ENCODE data around the gene DENND2A. TPM values are rescaled to one million over a fixed set of nuclear protein-coding genes. Genes with fewer than 3 reads are reported as not detected.
A peak's percentile ranks its signal among the peaks of the same experiment; 100 is the strongest.
"Not testable (repeated sequence)": the region's sequence is repeated elsewhere in the genome, so short reads cannot be mapped to it uniquely, and the experiment has no call there.

The DENND2A gene, protein sequence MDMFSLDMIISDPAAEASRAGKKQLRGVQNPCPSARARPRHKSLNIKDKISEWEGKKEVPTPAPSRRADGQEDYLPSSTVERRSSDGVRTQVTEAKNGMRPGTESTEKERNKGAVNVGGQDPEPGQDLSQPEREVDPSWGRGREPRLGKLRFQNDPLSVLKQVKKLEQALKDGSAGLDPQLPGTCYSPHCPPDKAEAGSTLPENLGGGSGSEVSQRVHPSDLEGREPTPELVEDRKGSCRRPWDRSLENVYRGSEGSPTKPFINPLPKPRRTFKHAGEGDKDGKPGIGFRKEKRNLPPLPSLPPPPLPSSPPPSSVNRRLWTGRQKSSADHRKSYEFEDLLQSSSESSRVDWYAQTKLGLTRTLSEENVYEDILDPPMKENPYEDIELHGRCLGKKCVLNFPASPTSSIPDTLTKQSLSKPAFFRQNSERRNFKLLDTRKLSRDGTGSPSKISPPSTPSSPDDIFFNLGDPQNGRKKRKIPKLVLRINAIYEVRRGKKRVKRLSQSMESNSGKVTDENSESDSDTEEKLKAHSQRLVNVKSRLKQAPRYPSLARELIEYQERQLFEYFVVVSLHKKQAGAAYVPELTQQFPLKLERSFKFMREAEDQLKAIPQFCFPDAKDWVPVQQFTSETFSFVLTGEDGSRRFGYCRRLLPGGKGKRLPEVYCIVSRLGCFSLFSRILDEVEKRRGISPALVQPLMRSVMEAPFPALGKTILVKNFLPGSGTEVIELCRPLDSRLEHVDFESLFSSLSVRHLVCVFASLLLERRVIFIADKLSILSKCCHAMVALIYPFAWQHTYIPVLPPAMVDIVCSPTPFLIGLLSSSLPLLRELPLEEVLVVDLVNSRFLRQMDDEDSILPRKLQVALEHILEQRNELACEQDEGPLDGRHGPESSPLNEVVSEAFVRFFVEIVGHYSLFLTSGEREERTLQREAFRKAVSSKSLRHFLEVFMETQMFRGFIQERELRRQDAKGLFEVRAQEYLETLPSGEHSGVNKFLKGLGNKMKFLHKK
- 9.7 TPM for polyA plus RNA-seq (2013, experiment 1 of 2; ENCODE audit: insufficient read length)
- 6.4 TPM for polyA plus RNA-seq (2013, experiment 2 of 2; ENCODE audit: insufficient read length)

DNA sequence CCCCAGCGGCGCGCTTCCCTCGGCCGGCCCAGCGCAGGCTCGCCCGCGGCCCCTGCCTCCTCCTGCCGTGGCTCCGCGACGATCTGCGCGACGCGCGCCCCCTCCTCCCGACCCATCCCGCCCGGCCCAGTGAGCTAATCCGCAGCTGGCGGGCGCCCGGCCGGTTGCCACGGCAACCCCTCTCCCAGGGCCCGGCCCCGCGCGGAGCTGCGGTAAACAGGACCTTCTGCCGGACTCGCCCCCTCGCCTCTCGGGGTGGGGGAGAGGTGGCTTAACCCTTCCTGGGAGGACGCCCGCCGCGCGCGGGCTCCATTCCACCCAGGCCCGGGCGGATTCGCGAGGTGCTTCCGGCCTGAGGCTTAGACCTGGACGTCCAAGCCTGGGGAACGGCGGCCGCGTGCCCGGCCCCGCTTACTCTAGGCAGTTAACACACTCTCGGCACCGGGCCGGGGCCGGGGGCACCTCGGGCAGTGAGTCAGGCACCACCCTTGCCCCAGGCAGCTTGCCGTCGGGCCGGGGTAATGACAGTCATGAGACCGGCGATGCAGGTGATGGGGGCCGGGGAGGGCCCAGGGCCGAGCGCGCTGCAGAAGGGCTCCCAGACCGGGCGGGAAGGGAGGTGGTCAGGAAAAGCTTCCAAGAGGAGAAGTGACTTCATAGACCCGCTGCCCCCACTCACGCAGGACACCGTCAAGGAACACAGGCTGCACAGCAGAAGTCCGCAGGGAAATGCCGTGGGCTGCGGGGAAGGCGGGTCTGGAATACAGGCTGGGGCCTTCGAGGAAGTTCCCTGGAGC lies at the start of gene DENND2A:
Gene DENND2A (minus strand): TSS at position 87 of the 797 bp plus-strand sequence. CDS start 38,416 bp downstream, outside the sequence.
- DNase-seq: peak; percentile 68

DNA sequence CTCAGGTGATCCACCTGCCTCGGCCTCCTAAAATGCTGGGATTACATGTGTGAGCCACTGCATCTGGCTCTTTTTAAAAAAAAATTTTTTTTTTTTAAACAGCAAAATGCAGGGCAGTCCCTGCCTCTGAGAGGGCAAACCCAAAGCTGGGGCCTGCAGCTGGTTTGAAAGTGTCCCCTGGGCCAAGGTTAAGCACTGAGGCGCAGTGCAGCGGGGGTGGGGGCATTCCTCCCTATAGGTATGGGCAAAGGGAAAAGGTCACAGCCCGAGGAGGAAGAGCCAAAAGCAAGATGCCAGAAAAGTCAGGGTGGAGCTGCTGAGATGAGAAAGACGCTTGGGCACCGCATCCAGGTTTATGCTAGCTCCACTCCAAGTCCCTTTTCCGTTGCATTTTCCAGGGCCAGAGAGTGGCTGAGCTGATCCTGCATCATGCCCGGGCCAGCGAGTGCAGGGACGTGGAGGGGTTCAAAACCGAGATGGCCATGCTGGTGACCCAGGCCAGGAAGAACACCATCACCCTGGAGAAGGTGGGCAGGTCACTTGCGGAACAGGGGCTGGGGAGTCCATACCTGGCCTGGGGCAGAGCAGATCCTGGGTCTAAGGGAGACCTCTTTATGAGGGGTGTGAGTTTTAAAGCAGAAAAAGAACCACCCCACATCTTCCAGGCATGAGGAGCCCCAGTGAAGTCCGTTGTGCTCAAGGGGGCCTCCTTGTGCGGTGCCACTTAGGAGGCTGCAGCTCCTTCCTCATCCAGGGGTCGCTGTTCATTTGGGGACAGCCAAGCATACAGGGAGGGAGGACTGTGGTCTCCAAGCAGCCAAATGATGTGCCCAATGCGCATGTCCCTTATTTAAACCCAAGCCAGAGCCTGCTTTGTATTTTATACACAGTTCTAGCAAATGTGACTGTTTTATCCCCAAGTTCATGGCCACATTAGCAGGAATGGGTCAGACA lies 48.9 kb upstream of the DENND2A start:
- no peak for DNase-seq

- no peak for DNase-seq
Measured at GRCh38 chr7:140688341-140688740, 47.7 kb upstream of the DENND2A start.

DNA sequence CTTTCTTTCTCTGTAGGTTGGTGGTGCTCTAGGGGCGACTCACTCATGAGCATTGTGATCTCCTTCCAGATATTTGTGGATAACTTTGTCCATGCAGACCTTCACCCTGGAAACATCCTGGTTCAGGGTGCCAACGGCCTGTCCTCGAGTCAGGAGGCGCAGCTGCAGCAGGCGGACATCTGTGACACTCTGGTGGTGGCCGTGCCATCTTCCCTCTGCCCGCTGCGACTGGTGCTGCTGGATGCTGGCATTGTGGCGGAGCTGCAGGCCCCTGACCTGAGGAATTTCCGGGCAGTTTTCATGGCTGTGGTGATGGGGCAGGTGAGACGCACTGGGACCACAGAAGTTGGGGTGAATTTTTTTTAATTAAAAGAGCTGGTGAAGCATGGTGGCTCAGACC lies 46.3 kb upstream of the DENND2A start:
- DNase-seq: no peak

- DNase-seq: no peak
Measured at GRCh38 chr7:140685407-140686087, 44.9 kb upstream of the DENND2A start.

GRCh38 chr7:140684066-140684950 lies 43.7 kb upstream of the DENND2A start:
- DNase-seq: no peak

DNA sequence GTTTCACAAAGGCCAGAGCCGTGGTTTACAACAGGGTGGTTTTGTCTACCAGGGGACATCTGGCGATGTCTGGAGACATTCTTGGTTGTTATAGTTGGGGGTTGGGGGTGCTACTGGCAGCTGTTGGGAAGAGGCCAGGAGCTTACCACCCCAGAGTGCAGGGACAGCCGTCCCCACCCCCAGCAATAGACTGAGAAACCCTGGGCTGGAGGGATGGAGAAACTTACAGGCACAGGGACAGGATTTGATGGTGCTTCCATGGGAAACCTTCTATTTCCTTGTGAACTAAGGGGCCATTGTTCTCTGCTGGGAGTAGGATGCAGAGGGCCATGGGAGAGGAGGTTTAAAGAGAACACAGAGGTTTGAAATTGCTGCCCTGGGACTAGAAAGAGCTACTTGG lies 43.0 kb upstream of the DENND2A start:
- no peak for DNase-seq

GRCh38 chr7:140681766-140682165 lies 41.2 kb upstream of the DENND2A start:
- DNase-seq: no peak

GRCh38 chr7:140680886-140681285 lies 40.3 kb upstream of the DENND2A start:
- no peak for DNase-seq

DNA sequence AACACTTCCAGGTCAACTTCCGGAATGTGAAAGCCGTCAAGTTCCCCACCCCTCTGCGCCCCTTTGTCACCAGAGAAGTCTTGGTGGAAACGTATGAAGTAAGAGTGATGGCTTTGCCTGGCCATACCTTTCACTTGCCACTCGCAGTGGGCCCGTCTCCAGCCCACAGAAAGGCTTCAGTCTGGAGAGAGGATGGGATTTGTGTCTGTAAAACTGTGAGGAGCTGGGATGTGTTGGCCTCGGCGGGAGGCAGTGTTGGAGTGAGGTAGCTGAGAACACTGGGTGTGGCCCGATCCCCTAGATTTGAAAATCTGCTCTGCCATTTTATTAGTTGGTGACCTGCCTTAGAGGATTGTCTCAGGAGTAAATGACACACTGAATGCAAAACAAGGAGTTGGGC lies 38.6 kb upstream of the DENND2A start:
- no peak for DNase-seq

- DNase-seq: no peak
Measured at GRCh38 chr7:140678816-140679130, 38.2 kb upstream of the DENND2A start.

- no peak for DNase-seq
Measured at GRCh38 chr7:140678081-140678815, 37.6 kb upstream of the DENND2A start.

DNA sequence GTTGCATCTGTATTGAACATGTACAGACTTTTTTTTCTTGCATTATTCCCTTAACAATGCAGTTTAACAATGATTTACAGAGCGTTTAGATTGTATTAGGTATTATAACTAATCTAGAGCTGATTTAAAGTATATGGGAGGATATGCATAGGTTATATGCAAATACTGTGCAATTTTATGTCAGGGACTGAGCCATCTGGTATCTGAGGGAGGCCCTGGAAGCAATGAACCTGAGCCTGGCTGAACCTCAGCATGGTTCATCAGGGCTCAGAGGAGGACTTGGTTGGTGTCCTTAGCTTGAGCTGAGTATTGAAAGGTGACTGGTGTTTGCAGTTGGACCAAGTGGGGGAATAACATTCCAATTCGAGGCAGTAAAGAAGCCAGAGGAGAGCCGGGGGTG lies 36.9 kb upstream of the DENND2A start:
- DNase-seq: no peak

DNA sequence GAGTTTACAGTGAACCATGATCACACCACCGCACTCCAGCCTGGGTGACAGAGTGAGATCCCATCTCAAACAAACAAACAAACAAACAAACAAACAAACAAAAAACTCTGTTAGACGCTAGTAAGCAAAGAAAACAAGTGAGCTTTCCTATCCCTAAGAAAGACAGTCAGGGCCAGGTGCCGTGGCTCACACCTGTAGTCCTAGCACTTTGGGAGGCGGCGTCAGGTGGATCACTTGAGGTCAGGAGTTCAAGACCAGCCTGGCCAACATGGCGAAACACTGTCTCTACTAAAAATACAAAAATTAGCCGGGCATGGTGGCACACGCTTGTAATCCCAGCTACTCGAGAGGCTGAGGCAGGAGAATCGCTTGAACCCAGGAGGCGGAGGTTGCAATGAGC lies 36.3 kb upstream of the DENND2A start:
- not testable (repeated sequence) for DNase-seq

DNA sequence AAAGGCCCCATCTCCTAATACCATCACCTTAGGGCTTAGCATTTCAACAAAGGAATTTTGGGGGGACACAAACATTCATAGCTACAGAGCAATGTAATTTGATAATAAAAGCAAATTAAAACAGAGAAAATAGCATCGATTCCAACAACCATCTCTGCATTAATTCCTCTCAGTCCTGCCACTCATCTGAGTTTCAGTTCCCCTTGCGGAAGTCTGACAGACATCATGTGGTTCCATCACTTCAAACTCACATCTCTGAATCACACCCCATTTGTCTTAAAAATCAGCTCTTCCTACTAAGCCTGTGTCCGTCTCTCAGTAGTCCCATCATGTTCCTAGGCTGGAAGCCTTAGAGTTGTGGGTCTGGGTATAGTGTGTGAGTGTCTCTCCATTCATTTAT lies 35.7 kb upstream of the DENND2A start:
- no peak for DNase-seq

GRCh38 chr7:140675726-140676125 lies 35.1 kb upstream of the DENND2A start:
- DNase-seq: no peak

- peak; percentile 57 for DNase-seq
Measured at GRCh38 chr7:140674899-140675701, 34.5 kb upstream of the DENND2A start.

DNA sequence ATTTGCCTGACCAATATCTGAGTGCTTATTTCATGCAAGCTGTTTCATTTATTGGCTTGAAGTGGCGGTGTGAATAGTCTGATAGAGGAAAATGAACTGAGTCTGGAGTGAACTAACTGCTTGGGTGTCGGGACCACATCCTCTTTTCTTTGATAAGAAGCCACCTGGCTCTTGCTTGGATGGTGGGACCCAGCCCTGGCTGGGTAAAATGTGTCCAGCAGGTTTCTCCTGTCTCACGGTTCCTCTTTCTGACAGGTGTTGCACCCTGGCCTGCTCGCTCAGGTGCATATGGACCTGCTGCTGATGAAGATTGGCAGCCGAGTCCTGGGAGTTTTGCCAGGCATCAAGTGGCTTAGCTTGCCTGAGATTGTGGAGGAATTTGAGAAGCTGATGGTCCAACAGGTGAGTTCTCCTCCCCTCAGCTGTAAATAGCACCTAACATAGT lies 33.8 kb upstream of the DENND2A start:
- DNase-seq: no peak
